Kidney epithelial cell (primary cell): Measurements from ENCODE around the gene CAV2. TPM values are rescaled to one million over a fixed set of nuclear protein-coding genes. Genes with fewer than 3 reads are reported as not detected.

Experiments used
- DNase-seq: peaks from one replicate; pipeline ENCODE4 v3.0.0-alpha.2; 2010; ENCODE audit warnings: low read depth
- H3K27me3 ChIP-seq: 2 replicates; pipeline ENCODE4 v1.6.0; 2011; ENCODE audit warnings: low read length; ENCODE audit not compliant: control insufficient read depth, insufficient read depth
- H3K36me3 ChIP-seq: 2 replicates; pipeline ENCODE4 v1.5.1; 2011; ENCODE audit warnings: low read length; ENCODE audit not compliant: control insufficient read depth, insufficient read depth
- H3K4me3 ChIP-seq: 2 replicates; pipeline ENCODE4 v1.5.1; 2011; ENCODE audit warnings: low read depth, mild to moderate bottlenecking, control low read depth, low read length
- total RNA-seq: library from RNA; depleted of rRNA; stranded (reverse); fragments of >200 nt; gene quantifications from 2 replicates; pipeline ENCODE4 v1.2.3, GENCODE V29; 2015
- TF ChIP-seq, protein P1 (sequence below): IDR thresholded peaks from 2 replicates; pipeline ENCODE4 v1.5.1; 2011; ENCODE audit warnings: mild to moderate bottlenecking, moderate library complexity, low read length, control low read depth, inconsistent platforms; ENCODE audit not compliant: insufficient read depth, poor library complexity, severe bottlenecking

Gene CAV2
- total RNA-seq, 1 donor from 2014 or later = 53.5 TPM

DNA sequence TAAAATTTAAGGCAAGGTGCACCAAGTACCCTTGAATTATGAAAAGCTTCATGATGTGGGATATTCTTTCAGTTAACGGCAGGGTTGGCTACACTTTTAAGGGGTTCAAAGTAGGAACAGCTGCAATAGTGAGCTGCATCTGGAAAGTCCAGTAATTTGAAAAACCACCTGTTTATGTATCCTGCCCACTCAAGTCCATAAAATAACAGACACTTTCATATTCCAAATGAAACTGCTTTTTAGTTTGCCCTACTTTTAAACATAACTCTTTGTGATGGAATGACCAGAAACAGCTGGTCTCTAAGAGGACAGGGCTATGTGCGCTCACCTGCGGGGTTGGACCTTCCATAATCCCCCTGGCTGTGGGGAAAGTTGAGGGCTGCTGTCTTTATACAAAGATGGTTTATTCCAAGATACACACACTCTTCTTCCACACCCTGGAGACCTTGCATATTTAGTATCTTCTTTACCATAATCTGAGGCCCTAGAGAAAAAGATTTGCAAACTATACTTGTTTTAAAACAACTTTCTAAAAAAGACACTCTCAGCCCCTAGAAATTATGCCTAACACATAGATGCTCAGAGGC, 32.7 kb downstream of the CAV2 start:
- Histone ChIP-seq H3K27me3 (no peaks in the 10 kb centered on the region), H3K36me3 (no peaks in the 10 kb centered on the region), H3K4me3 (no peak overlapping the region)
- DNase-seq = no peak
- TF ChIP-seq, protein P1, sequence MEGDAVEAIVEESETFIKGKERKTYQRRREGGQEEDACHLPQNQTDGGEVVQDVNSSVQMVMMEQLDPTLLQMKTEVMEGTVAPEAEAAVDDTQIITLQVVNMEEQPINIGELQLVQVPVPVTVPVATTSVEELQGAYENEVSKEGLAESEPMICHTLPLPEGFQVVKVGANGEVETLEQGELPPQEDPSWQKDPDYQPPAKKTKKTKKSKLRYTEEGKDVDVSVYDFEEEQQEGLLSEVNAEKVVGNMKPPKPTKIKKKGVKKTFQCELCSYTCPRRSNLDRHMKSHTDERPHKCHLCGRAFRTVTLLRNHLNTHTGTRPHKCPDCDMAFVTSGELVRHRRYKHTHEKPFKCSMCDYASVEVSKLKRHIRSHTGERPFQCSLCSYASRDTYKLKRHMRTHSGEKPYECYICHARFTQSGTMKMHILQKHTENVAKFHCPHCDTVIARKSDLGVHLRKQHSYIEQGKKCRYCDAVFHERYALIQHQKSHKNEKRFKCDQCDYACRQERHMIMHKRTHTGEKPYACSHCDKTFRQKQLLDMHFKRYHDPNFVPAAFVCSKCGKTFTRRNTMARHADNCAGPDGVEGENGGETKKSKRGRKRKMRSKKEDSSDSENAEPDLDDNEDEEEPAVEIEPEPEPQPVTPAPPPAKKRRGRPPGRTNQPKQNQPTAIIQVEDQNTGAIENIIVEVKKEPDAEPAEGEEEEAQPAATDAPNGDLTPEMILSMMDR = no peak

DNA sequence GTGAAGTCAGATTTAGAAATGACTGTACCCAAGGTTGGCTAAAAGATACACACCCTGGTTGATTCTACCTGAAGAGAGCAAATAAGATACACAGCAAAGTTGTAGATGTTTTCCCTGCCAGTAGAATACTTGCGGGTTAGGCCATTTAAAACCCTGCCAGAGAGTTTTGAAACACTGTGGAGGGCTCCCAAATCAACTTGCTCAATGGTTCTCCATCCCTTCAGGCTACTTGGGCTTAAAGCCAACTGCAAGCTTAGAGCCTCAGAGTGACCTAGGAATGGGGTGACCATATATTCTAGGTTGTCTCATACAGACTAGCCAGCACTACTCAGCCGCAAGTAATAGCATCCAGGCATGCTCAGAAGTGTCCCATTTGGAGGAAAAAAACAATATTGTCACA, 35.3 kb downstream of the CAV2 start:
- Histone ChIP-seq H3K27me3 (no peaks in the 10 kb centered on the region), H3K4me3 (no peak overlapping the region), H3K36me3 (no peaks in the 10 kb centered on the region)
- DNase-seq = no peak
- TF ChIP-seq, protein P1 = no peak

DNA sequence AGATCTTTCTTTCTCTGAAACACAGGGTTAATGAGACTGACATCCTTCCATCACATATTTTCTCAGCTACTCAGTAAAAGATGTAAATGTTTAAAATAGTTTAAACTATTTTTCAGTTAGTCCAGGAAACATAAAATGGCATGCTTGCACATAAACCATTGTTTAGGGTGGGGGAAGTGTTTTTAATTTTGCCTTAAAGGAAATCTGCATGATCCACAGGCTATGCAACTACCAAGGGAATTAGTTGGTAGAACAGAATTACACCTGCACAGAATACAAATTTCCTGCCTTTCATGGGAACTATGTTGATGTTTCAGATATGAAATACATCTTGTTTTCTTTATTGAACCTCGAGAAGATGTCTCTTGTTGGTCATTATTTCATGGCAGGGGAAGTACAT, 35.9 kb downstream of the CAV2 start:
- no peaks in the 10 kb centered on the region for H3K27me3 ChIP-seq
- no peaks in the 10 kb centered on the region for H3K36me3 ChIP-seq
- H3K4me3 ChIP-seq = no peak overlapping the region
- DNase-seq = no peak
- TF ChIP-seq, protein P1 = no peak

DNA sequence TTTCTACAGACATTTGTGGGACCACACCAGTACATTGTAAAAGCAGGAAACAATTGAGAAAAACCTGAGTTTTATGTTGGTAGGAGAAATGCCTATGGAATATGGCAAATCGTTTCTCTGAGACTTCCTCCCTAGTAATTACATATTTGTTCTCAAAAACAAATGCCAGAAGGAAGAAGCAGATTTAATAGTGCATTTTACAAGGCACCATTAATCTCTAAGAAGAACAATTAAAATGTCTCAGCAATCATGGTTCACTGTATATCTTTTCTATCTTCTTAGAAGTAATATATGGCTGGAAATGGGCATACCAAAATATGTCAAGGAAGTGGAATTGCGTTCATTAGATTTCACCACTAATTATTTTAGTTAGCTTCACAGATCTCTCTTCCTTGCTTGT, 38.6 kb downstream of the CAV2 start:
- Histone ChIP-seq H3K36me3 (no peaks in the 10 kb centered on the region), H3K27me3 (no peaks in the 10 kb centered on the region), H3K4me3 (no peak overlapping the region)
- TF ChIP-seq, protein P1 = no peak
- no peak for DNase-seq

DNA sequence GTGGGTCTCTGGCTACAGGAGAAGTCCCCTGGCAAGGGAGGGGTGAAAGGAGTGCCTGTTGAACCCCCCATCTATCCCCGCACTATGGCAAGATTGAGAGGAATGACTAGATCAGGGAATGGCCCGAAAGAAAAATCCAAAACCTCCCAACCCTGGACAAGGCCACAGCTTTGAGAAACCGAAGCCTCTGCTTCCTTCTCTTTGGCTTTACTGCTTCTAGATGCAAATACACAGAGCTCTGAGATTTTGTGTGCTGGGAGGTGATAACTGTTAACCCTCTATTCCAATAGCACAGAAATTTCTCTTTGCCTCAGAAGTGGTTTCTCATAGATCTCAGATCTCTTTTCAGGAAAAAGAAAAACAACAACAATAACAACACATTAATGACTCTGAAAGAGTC, 40.3 kb downstream of the CAV2 start:
- TF ChIP-seq, protein P1 = no peak
- no peaks in the 10 kb centered on the region for H3K27me3 ChIP-seq
- DNase-seq = no peak
- no peak overlapping the region for H3K4me3 ChIP-seq
- no peaks in the 10 kb centered on the region for H3K36me3 ChIP-seq

DNA sequence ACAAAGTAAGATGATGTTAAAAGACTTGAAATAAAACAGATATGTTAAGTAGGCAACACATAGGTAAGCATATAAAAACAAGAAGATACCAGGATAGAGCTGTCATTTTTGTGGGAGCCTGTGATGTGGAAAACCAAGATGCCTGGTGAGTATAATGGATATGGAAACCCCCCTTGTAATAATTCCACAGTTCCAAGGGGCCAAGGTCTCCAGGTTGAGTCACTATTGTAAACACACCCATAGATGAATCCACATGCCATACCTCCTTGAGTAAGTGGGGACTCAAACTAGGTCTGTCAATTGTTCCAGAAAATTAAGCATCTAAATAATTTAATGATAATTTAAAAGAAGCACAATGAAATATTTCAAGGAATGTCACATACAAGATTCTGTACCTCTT, 41.2 kb downstream of the CAV2 start:
- TF ChIP-seq, protein P1 = no peak
- H3K4me3 ChIP-seq = no peak overlapping the region
- H3K27me3 ChIP-seq = no peaks in the 10 kb centered on the region
- no peaks in the 10 kb centered on the region for H3K36me3 ChIP-seq
- DNase-seq = no peak
